ENCODE measurements around the gene ADAMTS20. TPM values are rescaled to one million over a fixed set of nuclear protein-coding genes. Genes with fewer than 3 reads are reported as not detected.

The ADAMTS20 gene
- total RNA-seq, 1 donor from 2014 or later = not detected

- Histone ChIP-seq H3K27ac (no peak overlapping the region), H3K9me3 (no peaks in the 10 kb centered on the region), H3K4me3 (no peak overlapping the region), H3K27me3 (no peaks in the 10 kb centered on the region), H3K36me3 (no peaks in the 10 kb centered on the region), H3K4me1 (no peaks in the 10 kb centered on the region)
- no peak for TF ChIP-seq POLR2AphosphoS5 (IDR thresholded peaks at IDR 0.05; ENCODE audit: insufficient read depth in 1 of 2, low read depth in 1 of 2)
- TF ChIP-seq POLR2A (IDR thresholded peaks at IDR 0.05) = no peak
- TF ChIP-seq CTCF (IDR thresholded peaks at IDR 0.05) = no peak
- DNase-seq (ENCODE audit: extremely low spot score in 2 of 2) = no peak
- intact Hi-C loops (cut with DNase I) = no loop called here
These were observed 92.7 kb downstream of the ADAMTS20 start for GRCh38 chr12:43459285-43459684.

DNA sequence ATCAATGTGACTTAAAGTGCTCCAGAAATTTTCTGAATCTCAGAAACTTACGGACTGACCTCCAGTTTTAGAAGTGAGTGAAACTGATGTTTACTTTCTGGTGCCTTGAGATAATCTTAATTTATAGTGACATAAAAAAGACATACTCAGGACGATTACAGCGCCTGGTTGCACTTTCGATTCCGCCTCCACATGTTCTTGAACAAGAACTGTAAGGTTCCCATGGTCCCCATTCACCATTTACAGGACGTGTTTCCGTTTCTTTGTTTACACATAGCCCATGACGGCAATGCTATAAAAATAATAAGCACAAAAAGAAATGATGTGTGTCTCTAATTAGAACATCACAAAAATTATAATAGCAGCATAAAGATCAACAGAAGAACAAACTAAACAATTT is 98.2 kb downstream of the ADAMTS20 start:
- TF ChIP-seq POLR2A (IDR thresholded peaks at IDR 0.05) (no peak), CTCF (IDR thresholded peaks at IDR 0.05) (no peak)
- no peaks in the 10 kb centered on the region for H3K27me3 ChIP-seq
- H3K36me3 ChIP-seq = no peaks in the 10 kb centered on the region
- intact Hi-C loops (cut with DNase I) = no loop called here
- H3K4me3 ChIP-seq = no peak overlapping the region
- H3K4me1 ChIP-seq = no peaks in the 10 kb centered on the region
- no peaks in the 10 kb centered on the region for H3K9me3 ChIP-seq
- H3K27ac ChIP-seq = no peak overlapping the region
- no peak for DNase-seq (ENCODE audit: extremely low spot score in 2 of 2)

DNA sequence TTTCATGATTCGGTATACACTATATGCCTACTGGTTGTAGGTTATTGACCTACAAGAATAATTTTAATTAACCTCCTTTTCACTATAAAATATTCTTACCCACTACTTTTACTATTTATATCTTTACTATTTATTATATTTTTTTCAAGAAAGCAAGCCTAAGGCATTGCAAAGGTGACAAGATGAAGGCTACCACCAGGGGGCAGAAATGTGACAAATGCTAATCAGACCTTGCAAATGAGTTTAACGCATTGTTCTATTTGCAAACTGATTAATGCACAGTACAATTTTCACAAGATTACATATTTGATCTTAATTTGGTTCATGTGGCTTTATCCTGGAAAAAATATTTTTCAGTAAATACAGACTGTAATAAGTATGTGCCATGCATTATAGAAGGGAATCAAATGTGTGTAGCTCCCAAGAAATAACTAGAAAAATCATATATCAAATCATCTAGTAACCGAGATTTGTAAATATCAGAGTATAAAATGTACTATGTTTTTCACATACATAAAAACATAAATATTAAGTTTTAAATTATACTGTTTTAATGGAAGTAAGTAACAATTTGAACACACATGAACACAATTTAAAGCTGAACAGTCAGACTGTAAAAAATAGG is 107.0 kb downstream of the ADAMTS20 start:
- no peaks in the 10 kb centered on the region for H3K27me3 ChIP-seq
- TF ChIP-seq POLR2A (IDR thresholded peaks at IDR 0.05) = no peak
- peak in 2 of 3 experiments; percentile 18 to 35 for TF ChIP-seq CTCF (IDR thresholded peaks at IDR 0.05)
- TF ChIP-seq POLR2AphosphoS5 (IDR thresholded peaks at IDR 0.05; ENCODE audit: insufficient read depth in 1 of 2, low read depth in 1 of 2) = no peak
- no peak overlapping the region for H3K4me3 ChIP-seq
- no peak for DNase-seq (ENCODE audit: extremely low spot score in 2 of 2)
- H3K36me3 ChIP-seq = no peaks in the 10 kb centered on the region
- intact Hi-C loops (cut with DNase I) = no loop called here
- no peaks in the 10 kb centered on the region for H3K9me3 ChIP-seq
- H3K27ac ChIP-seq = no peak overlapping the region
- no peaks in the 10 kb centered on the region for H3K4me1 ChIP-seq

GRCh38 chr12:43436597-43436996 is 115.4 kb downstream of the ADAMTS20 start:
- Histone ChIP-seq H3K36me3 (no peaks in the 10 kb centered on the region), H3K4me3 (no peak overlapping the region), H3K9me3 (no peaks in the 10 kb centered on the region), H3K27ac (no peak overlapping the region), H3K27me3 (no peaks in the 10 kb centered on the region), H3K4me1 (no peaks in the 10 kb centered on the region)
- no peak for DNase-seq (ENCODE audit: extremely low spot score in 2 of 2)
- no peak for TF ChIP-seq CTCF (IDR thresholded peaks at IDR 0.05)
- TF ChIP-seq POLR2AphosphoS5 (IDR thresholded peaks at IDR 0.05; ENCODE audit: insufficient read depth in 1 of 2, low read depth in 1 of 2) = no peak
- no peak for TF ChIP-seq POLR2A (IDR thresholded peaks at IDR 0.05)
- intact Hi-C loops (cut with DNase I) = no loop called here

GRCh38 chr12:43434614-43435013 is 117.4 kb downstream of the ADAMTS20 start:
- no peak for TF ChIP-seq POLR2A (IDR thresholded peaks at IDR 0.05)
- no peak for TF ChIP-seq POLR2AphosphoS5 (IDR thresholded peaks at IDR 0.05; ENCODE audit: insufficient read depth in 1 of 2, low read depth in 1 of 2)
- no peak for TF ChIP-seq CTCF (IDR thresholded peaks at IDR 0.05)
- H3K9me3 ChIP-seq = no peaks in the 10 kb centered on the region
- no peak overlapping the region for H3K4me3 ChIP-seq
- no peaks in the 10 kb centered on the region for H3K36me3 ChIP-seq
- no peaks in the 10 kb centered on the region for H3K4me1 ChIP-seq
- no peak overlapping the region for H3K27ac ChIP-seq
- no peaks in the 10 kb centered on the region for H3K27me3 ChIP-seq
- DNase-seq (ENCODE audit: extremely low spot score in 2 of 2) = no peak
- intact Hi-C loops (cut with DNase I) = no loop called here
